NT2/D1 (cell line): Measurements from ENCODE around the gene ITM2B.

ENCODE experiments used
- DNase-seq: peaks from one replicate; pipeline ENCODE4 v3.0.0-alpha.2; 2011; ENCODE audit warnings: low read depth, low spot score
- H3K27me3 ChIP-seq: 2 replicates; pipeline ENCODE4 v1.6.0; 2011; ENCODE audit warnings: mild to moderate bottlenecking; ENCODE audit not compliant: insufficient read length, insufficient read depth
- H3K36me3 ChIP-seq: 2 replicates; pipeline ENCODE4 v1.6.1; 2011; ENCODE audit warnings: mild to moderate bottlenecking, low read length, mixed read lengths; ENCODE audit not compliant: insufficient read depth, insufficient read length
- H3K4me1 ChIP-seq: 2 replicates; pipeline ENCODE4 v1.5.1; 2011; ENCODE audit not compliant: insufficient read depth, insufficient read length
- H3K4me3 ChIP-seq: 2 replicates; pipeline ENCODE4 v1.5.1; 2011; ENCODE audit warnings: low read depth; ENCODE audit not compliant: insufficient read length
- H3K9ac ChIP-seq: 2 replicates; pipeline ENCODE4 v1.6.0; 2011; ENCODE audit warnings: low read depth; ENCODE audit not compliant: insufficient read length
- H3K9me3 ChIP-seq: 2 replicates; pipeline ENCODE4 v1.5.1; 2011; ENCODE audit warnings: mild to moderate bottlenecking, low read length; ENCODE audit not compliant: insufficient read depth
- SUZ12 ChIP-seq: IDR thresholded peaks from 2 replicates; pipeline ENCODE4 v1.6.1; 2011; ENCODE audit not compliant: insufficient read length, insufficient read depth; ENCODE audit errors: extremely low read depth
- YY1 ChIP-seq: IDR thresholded peaks from 2 replicates; pipeline ENCODE4 v1.6.1; 2011; ENCODE audit not compliant: insufficient read length, insufficient read depth
- ZNF274 ChIP-seq: IDR thresholded peaks from 2 replicates; pipeline ENCODE4 v1.6.1; 2011; ENCODE audit warnings: mild to moderate bottlenecking, low read depth, low read length

ITM2B gene

DNA sequence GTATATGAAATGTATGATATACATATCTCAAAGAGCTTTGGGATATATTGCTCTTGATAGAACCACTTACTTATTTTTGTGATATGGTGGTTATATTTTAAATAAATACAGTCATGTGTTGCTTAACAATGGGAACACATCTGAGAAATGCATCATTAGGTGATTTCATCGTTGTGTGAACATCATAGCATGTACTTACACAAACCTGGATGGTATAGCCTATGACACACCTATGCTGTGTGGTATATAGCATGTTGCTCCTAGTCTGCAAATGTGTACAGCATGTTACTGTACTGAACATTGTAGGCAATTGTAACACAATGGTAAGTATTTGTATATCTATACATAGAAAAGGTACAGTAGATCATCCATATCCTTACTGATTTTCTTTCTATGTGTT is 78.2 kb downstream of the ITM2B start:
- DNase-seq: no peak
- no peak overlapping the region for H3K9ac ChIP-seq
- TF ChIP-seq ZNF274: no peak
- TF ChIP-seq YY1: no peak
- no peak for TF ChIP-seq SUZ12

DNA sequence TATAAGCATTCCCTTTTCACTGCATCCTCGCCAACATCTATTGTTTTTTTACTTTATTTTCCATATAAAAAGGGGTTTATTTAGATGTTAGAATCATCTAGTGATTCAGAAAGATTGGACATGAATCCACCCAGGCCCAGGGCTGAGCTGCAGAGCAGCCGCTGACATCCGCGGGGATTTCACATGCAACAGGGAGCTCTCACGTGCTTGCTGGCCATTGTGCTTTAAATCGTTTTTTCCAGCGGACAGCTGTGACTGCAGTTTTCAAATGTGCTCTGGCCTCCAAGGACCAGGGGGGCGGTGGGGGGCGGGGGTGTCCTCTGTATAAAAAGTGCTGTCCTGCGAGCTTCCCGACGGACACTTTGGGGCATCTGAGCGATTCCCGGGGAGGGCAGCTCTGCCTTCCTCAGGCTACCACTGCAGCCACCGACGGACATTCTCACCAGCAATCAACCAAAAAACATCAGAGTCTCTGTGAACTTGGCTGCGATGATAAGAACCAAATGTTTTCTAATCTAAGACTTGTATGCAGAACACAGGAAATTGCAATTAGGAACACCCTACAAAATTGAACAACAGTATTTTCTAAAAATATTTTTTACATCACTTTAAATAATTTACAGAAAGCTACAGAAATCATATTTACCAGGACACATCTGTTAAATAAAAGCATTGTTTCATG is 83.1 kb downstream of the ITM2B start:
- peaks cover 13% of the 10 kb centered on the region for H3K36me3 ChIP-seq
- TF ChIP-seq YY1: no peak
- no peak for TF ChIP-seq SUZ12
- no peak for TF ChIP-seq ZNF274
- no peak overlapping the region for H3K4me3 ChIP-seq
- no peaks in the 10 kb centered on the region for H3K27me3 ChIP-seq
- no peaks in the 10 kb centered on the region for H3K9me3 ChIP-seq
- no peak overlapping the region for H3K9ac ChIP-seq
- no peaks in the 10 kb centered on the region for H3K4me1 ChIP-seq
- DNase-seq: no peak

More for the DNA sequence above, 78.2 kb downstream of the ITM2B start:
- Histone ChIP-seq H3K36me3 (peaks cover 3% of the 10 kb centered on the region), H3K4me3 (no peak overlapping the region), H3K27me3 (no peaks in the 10 kb centered on the region), H3K9me3 (no peaks in the 10 kb centered on the region), H3K4me1 (no peaks in the 10 kb centered on the region)

DNA sequence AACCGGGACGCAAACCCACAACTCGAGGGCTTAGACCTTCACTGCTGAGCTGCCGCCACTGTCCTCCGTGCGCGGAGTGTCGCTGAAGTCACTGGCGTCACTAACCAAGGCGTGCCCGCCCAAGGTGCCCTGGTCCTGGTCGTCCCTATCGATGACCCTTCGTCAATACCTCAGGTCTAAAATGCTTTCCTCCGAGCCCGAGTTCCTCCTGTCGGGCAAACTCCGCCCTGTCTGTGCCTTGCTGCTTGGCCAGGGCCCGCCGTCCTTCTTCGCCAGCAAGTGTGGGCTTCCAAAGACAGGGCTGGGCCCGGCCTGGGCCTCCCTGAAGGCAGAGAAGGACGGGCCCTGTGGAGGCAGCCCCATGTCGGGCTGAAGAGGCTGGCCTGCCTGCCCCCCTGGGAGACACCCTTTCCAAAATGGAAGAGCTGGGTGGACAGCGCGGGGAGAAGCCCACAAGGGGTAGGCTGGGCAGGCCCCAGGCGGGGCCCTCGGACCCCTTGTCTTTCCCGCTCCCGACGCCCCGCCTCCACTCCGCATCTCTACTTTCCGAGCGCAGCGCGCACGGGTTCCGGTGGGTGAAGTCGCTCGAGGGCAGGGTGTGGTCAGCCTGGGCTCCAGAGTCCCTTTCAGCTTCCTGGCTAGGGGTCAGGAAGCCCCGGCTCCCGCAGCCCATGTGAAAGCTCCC is 84.0 kb downstream of the ITM2B start:
- Histone ChIP-seq H3K9me3 (peaks cover 3% of the 10 kb centered on the region), H3K4me3 (no peak overlapping the region), H3K36me3 (peaks cover 13% of the 10 kb centered on the region), H3K4me1 (no peaks in the 10 kb centered on the region), H3K27me3 (no peaks in the 10 kb centered on the region), H3K9ac (no peak overlapping the region)
- TF ChIP-seq YY1 (no peak), SUZ12 (no peak), ZNF274 (no peak)
- no peak for DNase-seq

DNA sequence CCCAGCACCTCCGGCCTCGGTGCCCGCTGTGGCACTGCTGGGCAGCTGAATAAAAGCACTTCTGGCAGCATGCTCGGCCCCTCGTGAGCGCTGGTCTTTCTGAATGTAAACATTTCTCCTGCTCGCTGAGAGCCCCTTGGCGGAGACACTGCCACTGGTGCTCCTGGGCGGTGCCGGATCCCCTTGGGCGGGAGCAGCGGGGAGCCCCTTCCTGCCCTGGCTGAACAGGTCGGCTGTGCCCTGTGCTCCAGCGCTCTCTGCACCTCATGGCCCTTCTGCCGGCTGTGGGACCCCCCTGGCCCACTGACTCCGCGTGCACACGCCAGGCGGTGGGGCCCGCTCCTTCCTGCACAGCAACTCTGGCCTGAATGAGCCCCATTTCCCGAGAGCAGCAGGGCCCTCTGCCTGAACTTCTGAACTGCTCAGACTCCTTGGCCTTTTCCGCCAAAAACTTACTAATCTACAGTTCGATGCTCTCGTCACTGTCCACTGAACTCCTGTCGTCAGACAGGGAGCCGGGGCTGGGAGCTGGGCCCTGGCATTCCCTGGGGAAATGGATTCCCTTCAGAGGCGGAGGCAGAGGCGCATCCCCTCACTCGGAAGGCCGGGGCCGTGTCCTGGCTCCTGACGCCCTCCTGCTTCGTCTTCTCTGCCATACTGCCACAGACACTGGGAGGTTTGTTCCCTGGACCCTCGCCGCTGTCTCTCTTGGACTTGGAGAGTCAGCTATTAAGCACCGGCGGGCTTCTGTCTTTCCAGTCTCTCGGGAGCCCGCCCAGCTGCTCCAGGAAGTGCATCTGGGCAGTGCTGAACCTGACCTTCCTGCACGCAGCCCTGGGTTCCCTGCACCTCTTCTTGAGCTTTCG is 84.7 kb downstream of the ITM2B start:
- H3K27me3 ChIP-seq: no peaks in the 10 kb centered on the region
- H3K4me1 ChIP-seq: no peaks in the 10 kb centered on the region
- H3K36me3 ChIP-seq: peaks cover 13% of the 10 kb centered on the region
- H3K4me3 ChIP-seq: no peak overlapping the region
- H3K9ac ChIP-seq: no peak overlapping the region
- peaks cover 4% of the 10 kb centered on the region for H3K9me3 ChIP-seq
- TF ChIP-seq YY1 (no peak), ZNF274 (no peak), SUZ12 (no peak)
- no peak for DNase-seq

DNA sequence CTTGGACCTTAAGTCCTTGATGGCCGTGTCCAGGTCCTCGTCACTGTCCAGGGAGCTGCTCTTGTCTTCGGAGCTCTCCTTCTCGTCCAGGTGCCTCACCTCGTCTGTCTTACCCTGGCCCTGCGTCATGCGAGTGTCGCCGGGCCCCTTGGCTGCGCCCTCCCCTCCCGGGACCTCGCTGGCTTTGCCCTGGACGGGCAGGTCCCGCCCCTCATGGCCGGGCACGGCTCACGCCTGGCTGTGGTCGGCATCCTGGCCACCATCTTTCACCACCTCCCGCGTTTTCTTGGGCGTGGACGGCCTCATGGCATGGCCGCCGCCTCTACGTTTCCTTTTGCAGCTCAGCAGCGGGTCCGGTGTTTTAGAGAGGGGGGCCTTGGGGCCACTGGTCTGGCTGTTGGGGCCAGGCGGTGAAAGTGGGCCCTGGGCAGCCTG is 85.4 kb downstream of the ITM2B start:
- no peak for DNase-seq
- no peak overlapping the region for H3K9ac ChIP-seq
- no peaks in the 10 kb centered on the region for H3K4me1 ChIP-seq
- H3K36me3 ChIP-seq: peaks cover 13% of the 10 kb centered on the region
- H3K4me3 ChIP-seq: no peak overlapping the region
- no peak for TF ChIP-seq ZNF274
- TF ChIP-seq SUZ12: no peak
- no peak for TF ChIP-seq YY1
- H3K9me3 ChIP-seq: peaks cover 4% of the 10 kb centered on the region
- no peaks in the 10 kb centered on the region for H3K27me3 ChIP-seq

DNA sequence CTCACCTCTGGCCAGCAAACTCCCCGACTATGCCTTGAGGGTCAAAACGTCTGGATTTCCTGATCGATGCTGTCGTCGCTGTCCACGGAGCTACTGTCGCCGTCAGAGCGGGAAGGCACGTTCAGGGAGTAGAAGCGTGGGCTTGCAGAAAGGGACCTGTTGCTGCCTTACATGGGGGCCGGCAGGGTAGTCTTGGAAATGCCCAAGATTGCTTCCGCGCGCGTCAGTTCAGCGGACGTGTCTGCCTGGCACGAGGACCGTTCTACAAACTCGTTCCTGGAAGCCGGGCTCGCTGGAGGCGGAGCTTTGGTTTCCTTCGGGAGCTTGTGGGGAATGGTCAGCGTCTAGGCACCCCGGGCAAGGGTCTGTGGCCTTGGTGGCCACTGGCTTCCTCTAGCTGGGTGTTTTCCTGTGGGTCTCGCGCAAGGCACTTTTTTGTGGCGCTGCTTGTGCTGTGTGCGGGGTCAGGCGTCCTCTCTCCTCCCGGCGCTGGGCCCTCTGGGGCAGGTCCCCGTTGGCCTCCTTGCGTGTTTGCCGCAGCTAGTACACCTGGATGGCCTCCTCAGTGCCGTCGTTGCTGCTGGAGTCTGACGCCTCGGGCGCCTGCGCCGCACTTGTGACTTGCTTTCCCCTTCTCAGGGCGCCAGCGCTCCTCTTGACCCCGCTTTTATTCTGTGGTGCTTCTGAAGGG is 86.0 kb downstream of the ITM2B start:
- Histone ChIP-seq H3K4me3 (no peak overlapping the region), H3K27me3 (no peaks in the 10 kb centered on the region), H3K9ac (no peak overlapping the region), H3K36me3 (peaks cover 13% of the 10 kb centered on the region), H3K4me1 (no peaks in the 10 kb centered on the region), H3K9me3 (peaks cover 4% of the 10 kb centered on the region)
- DNase-seq: no peak
- TF ChIP-seq YY1 (no peak), ZNF274 (no peak), SUZ12 (no peak)
